AG04450 (cell line): ENCODE results near the gene TSPAN7. TPM values are rescaled to one million over a fixed set of nuclear protein-coding genes. Genes with fewer than 3 reads are reported as not detected.

Experiments used
- CTCF ChIA-PET: fragments of 300-600, 350-600 bp; formaldehyde crosslinking; extraction: SDS; loops from one replicate; lab custom pipeline; 2022; ENCODE audit warnings: antibody characterized with exemption, inconsistent platforms; lab: Charles Lee
- POLR2A ChIA-PET: fragments of 350-600 bp; formaldehyde crosslinking; extraction: SDS; loops from one replicate; lab custom pipeline; 2021; ENCODE audit warnings: antibody characterized with exemption, inconsistent platforms; lab: Yijun Ruan, JAX
- DNase-seq: peaks from one replicate; pipeline ENCODE4 v3.0.0-alpha.2; 2011; ENCODE audit warnings: low read depth, low spot score
- H3K27ac ChIP-seq: one replicate; pipeline ENCODE4 v1.5.1; 2012; ENCODE audit warnings: low read depth, low read length, control low read depth
- H3K27me3 ChIP-seq: one replicate; pipeline ENCODE4 v1.6.0; 2012; ENCODE audit warnings: low read length; ENCODE audit not compliant: control insufficient read depth, insufficient read depth
- H3K4me3 ChIP-seq: 2 replicates; pipeline ENCODE4 v1.5.1; 2011; ENCODE audit warnings: mild to moderate bottlenecking, low read depth, low read length, control low read depth
- H3K9me3 ChIP-seq: 2 replicates; pipeline ENCODE4 v1.5.1; 2012; ENCODE audit warnings: low read length; ENCODE audit not compliant: control insufficient read depth, insufficient read depth
- CTCF ChIP-seq: IDR thresholded peaks from 2 replicates; pipeline ENCODE4 v1.5.1; 2011; ENCODE audit warnings: low read depth, low read length, control low read depth, inconsistent platforms
- polyA plus RNA-seq: library from polyadenylated mRNA; depleted of rRNA; stranded (reverse); fragments of >200 nt; gene quantifications from 2 replicates; pipeline ENCODE4 v1.2.3, GENCODE V29; 2011

TSPAN7 gene
- polyA plus RNA-seq, 1 experiment = not detected

- Histone ChIP-seq H3K9me3 (no peaks in the 10 kb centered on the region), H3K4me3 (no peak overlapping the region), H3K27me3 (no peaks in the 10 kb centered on the region), H3K27ac (no peak overlapping the region)
- DNase-seq = no peak
- CTCF ChIA-PET = interaction anchor here (1.6 kb wide), 1 partner anchor 9 kb away, joined by 3 read pairs; no protein-coding TSS in a partner anchor
- TF ChIP-seq CTCF = no peak
- POLR2A ChIA-PET = no interaction called here
Observed at GRCh38 chrX:38652934-38653442, 91.6 kb downstream of the TSPAN7 start.

- Histone ChIP-seq H3K27me3 (no peaks in the 10 kb centered on the region), H3K9me3 (no peaks in the 10 kb centered on the region), H3K27ac (no peak overlapping the region), H3K4me3 (no peak overlapping the region)
- CTCF ChIA-PET = interaction anchor here (0.6 to 1.6 kb wide), 3 partner anchors 11 to 526 kb away, joined by 3 read pairs; no protein-coding TSS in a partner anchor
- POLR2A ChIA-PET = no interaction called here
- TF ChIP-seq CTCF = peak; percentile 43
- DNase-seq = no peak
Observed at GRCh38 chrX:38654302-38654701, 93.0 kb downstream of the TSPAN7 start.

DNA sequence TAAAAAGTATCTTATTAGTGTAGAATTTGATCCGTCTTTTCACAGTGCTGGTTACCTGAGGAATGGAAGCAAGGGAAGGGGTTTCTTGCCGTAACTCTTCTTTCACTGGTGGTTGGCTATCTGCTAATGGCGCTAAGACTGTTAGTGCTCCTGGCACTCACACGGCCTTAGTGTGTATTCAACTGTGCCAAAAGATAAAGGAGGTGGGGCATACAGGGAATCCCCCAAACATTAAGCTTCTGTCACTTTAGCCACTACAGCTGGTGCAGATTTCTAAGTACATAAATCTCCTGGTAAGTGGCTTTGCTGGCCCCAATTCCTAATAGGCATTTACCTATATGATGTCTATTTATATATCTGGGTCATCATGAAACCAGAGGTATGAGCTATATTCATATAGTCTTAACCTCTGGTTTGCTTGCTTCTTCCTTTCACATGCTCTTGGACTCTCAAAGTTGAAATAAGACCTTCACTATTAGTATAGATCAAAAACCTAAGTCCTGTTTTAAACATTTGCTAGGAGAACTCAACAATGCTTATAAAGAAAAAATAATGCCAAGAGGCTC, 95.1 kb downstream of the TSPAN7 start:
- Histone ChIP-seq H3K27me3 (no peaks in the 10 kb centered on the region), H3K27ac (no peak overlapping the region), H3K9me3 (no peaks in the 10 kb centered on the region), H3K4me3 (no peak overlapping the region)
- DNase-seq = no peak
- ChIA-PET POLR2A (no interaction called here), CTCF (no interaction called here)
- TF ChIP-seq CTCF = no peak

- TF ChIP-seq CTCF = no peak
- POLR2A ChIA-PET = no interaction called here
- CTCF ChIA-PET = interaction anchor here (0.6 kb wide), 1 partner anchor 34 kb away, joined by 5 read pairs; no protein-coding TSS in a partner anchor
- H3K27ac ChIP-seq = no peak overlapping the region
- H3K27me3 ChIP-seq = no peaks in the 10 kb centered on the region
- H3K9me3 ChIP-seq = no peaks in the 10 kb centered on the region
- no peak overlapping the region for H3K4me3 ChIP-seq
- no peak for DNase-seq
Observed at GRCh38 chrX:38657562-38657961, 96.2 kb downstream of the TSPAN7 start.

- H3K9me3 ChIP-seq = no peaks in the 10 kb centered on the region
- DNase-seq = no peak
- TF ChIP-seq CTCF = no peak
- ChIA-PET POLR2A (no interaction called here), CTCF (no interaction called here)
- H3K27me3 ChIP-seq = no peaks in the 10 kb centered on the region
- no peak overlapping the region for H3K4me3 ChIP-seq
- H3K27ac ChIP-seq = no peak overlapping the region
Observed at GRCh38 chrX:38660395-38661102, 99.2 kb downstream of the TSPAN7 start.
